Measurements from ENCODE around the gene CDH24.

CDH24 gene

GRCh38 chr14:23002592-23002991 lies 54.7 kb downstream of the CDH24 start:
- H3K4me3 ChIP-seq (ENCODE audit: low read depth, low read length): no peak overlapping the region
- no peak for DNase-seq (ENCODE audit: low read depth)
- TF ChIP-seq, protein P1, sequence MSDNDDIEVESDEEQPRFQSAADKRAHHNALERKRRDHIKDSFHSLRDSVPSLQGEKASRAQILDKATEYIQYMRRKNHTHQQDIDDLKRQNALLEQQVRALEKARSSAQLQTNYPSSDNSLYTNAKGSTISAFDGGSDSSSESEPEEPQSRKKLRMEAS (IDR thresholded peaks at IDR 0.05; ENCODE audit: low read depth, low read length): no peak
- TF ChIP-seq POLR2A (IDR thresholded peaks at IDR 0.05; ENCODE audit: extremely low read depth, insufficient read length): no peak
- TF ChIP-seq, protein P2, sequence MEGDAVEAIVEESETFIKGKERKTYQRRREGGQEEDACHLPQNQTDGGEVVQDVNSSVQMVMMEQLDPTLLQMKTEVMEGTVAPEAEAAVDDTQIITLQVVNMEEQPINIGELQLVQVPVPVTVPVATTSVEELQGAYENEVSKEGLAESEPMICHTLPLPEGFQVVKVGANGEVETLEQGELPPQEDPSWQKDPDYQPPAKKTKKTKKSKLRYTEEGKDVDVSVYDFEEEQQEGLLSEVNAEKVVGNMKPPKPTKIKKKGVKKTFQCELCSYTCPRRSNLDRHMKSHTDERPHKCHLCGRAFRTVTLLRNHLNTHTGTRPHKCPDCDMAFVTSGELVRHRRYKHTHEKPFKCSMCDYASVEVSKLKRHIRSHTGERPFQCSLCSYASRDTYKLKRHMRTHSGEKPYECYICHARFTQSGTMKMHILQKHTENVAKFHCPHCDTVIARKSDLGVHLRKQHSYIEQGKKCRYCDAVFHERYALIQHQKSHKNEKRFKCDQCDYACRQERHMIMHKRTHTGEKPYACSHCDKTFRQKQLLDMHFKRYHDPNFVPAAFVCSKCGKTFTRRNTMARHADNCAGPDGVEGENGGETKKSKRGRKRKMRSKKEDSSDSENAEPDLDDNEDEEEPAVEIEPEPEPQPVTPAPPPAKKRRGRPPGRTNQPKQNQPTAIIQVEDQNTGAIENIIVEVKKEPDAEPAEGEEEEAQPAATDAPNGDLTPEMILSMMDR (IDR thresholded peaks at IDR 0.05; ENCODE audit: low read depth, low read length): no peak
- no peak for TF ChIP-seq MYC (IDR thresholded peaks at IDR 0.05; ENCODE audit: low read depth, low read length)

- no peak for DNase-seq (ENCODE audit: low read depth)
- TF ChIP-seq MYC (IDR thresholded peaks at IDR 0.05; ENCODE audit: low read depth, low read length) (no peak), POLR2A (IDR thresholded peaks at IDR 0.05; ENCODE audit: extremely low read depth, insufficient read length) (no peak)
- TF ChIP-seq, protein P1 (IDR thresholded peaks at IDR 0.05; ENCODE audit: low read depth, low read length): no peak
- TF ChIP-seq, protein P2 (IDR thresholded peaks at IDR 0.05; ENCODE audit: low read depth, low read length): no peak
- no peak overlapping the region for H3K4me3 ChIP-seq (ENCODE audit: low read depth, low read length)
Observed at GRCh38 chr14:23000860-23001259, 56.5 kb downstream of the CDH24 start.

GRCh38 chr14:22998329-22999012 lies 58.8 kb downstream of the CDH24 start:
- DNase-seq (ENCODE audit: low read depth): no peak
- H3K4me3 ChIP-seq (ENCODE audit: low read depth, low read length): no peak overlapping the region
- TF ChIP-seq, protein P1 (IDR thresholded peaks at IDR 0.05; ENCODE audit: low read depth, low read length): no peak
- TF ChIP-seq, protein P2 (IDR thresholded peaks at IDR 0.05; ENCODE audit: low read depth, low read length): no peak
- TF ChIP-seq MYC (IDR thresholded peaks at IDR 0.05; ENCODE audit: low read depth, low read length) (no peak), POLR2A (IDR thresholded peaks at IDR 0.05; ENCODE audit: extremely low read depth, insufficient read length) (no peak)

DNA sequence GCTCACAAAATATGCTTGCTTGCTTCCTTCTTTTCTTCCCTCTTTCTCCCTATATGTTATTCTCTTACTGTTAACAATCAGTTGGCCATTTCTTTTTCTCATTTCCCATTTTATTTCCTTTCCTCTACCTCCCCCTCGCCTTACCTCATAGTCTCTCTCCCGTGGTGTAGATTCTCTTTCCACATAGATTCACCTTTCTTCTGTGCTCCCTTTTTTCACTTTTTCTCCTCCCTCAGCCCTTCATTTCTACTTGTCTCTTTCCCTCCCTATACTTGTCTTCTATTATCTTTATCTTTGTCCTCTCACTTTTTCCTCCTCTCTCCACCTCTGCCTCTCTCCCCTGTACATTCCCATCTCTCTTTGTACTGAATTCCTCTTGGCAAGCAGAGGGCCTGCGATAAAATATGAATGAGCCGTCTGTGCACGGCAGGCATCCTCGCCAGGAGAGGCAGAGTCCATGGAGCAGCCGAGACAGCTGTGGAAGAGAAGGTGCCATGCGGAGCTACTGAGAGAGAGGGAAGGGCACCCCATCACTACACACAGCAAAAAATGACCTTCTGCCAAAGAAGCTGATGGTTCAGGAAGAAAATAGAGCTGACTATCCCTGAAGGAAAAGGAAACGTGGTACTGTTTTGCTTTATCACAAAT lies 59.5 kb downstream of the CDH24 start:
- H3K4me3 ChIP-seq (ENCODE audit: low read depth, low read length): no peak overlapping the region
- no peak for TF ChIP-seq MYC (IDR thresholded peaks at IDR 0.05; ENCODE audit: low read depth, low read length)
- TF ChIP-seq, protein P1 (IDR thresholded peaks at IDR 0.05; ENCODE audit: low read depth, low read length): no peak
- no peak for TF ChIP-seq POLR2A (IDR thresholded peaks at IDR 0.05; ENCODE audit: extremely low read depth, insufficient read length)
- TF ChIP-seq, protein P2 (IDR thresholded peaks at IDR 0.05; ENCODE audit: low read depth, low read length): no peak
- no peak for DNase-seq (ENCODE audit: low read depth)
